Keratinocyte (primary cell): ENCODE results near the gene RERE. TPM values are rescaled to one million over a fixed set of nuclear protein-coding genes. Genes with fewer than 3 reads are reported as not detected.

Source experiments
- DNase-seq: peaks from one replicate; pipeline ENCODE4 v3.0.0-alpha.2; 2011; ENCODE audit warnings: low read depth, missing footprints, low spot score
- FAIRE-seq: peaks from 2 replicates; lab custom pipeline; 2011; peaks lifted over from hg19 to GRCh38; lab: Jason Lieb, UNC
- H2AFZ ChIP-seq: 2 replicates; pipeline ENCODE4 v1.6.0; 2012; ENCODE audit warnings: low read length, control low read depth, inconsistent platforms; ENCODE audit not compliant: control insufficient read depth
- H3K27ac ChIP-seq: 2 replicates; pipeline ENCODE4 v1.5.1; 2011; ENCODE audit warnings: low read length; ENCODE audit not compliant: control insufficient read depth, insufficient read depth
- H3K27me3 ChIP-seq: 3 replicates; pipeline ENCODE4 v1.6.0; 2011; ENCODE audit warnings: low read length; ENCODE audit not compliant: control insufficient read depth, insufficient read depth; ENCODE audit errors: extremely low read depth
- H3K36me3 ChIP-seq, 2 experiments: 2 replicates in 1 of 2; 3 replicates in 1 of 2; pipeline ENCODE4 v1.5.1; 2011; ENCODE audit warnings: low read length in 2 of 2, mild to moderate bottlenecking in 1 of 2; ENCODE audit not compliant: control insufficient read depth in 2 of 2, insufficient read depth in 2 of 2; ENCODE audit errors: extremely low read depth in 1 of 2
- H3K4me1 ChIP-seq: 3 replicates; pipeline ENCODE4 v1.5.1; 2011; ENCODE audit warnings: low read length; ENCODE audit not compliant: control insufficient read depth, insufficient read depth; ENCODE audit errors: extremely low read depth
- H3K4me2 ChIP-seq: 3 replicates; pipeline ENCODE4 v1.6.0; 2011; ENCODE audit warnings: low read depth, low read length; ENCODE audit not compliant: control insufficient read depth, insufficient read depth; ENCODE audit errors: extremely low read depth
- H3K4me3 ChIP-seq, 3 experiments: fragments of 200-600 bp in 1 of 3; sonication (generic) in 1 of 3; 2 replicates in 2 of 3; 3 replicates in 1 of 3; pipeline ENCODE4 v1.5.1; 2011 to 2016; ENCODE audit warnings: low read length in 3 of 3, mild to moderate bottlenecking in 3 of 3, control low read depth in 2 of 3, inconsistent platforms in 1 of 3, low read depth in 1 of 3, mixed read lengths in 1 of 3, mixed run types in 1 of 3, moderate library complexity in 1 of 3; ENCODE audit not compliant: control insufficient read depth in 2 of 3, insufficient read depth in 2 of 3; ENCODE audit errors: extremely low read depth in 1 of 3
- H3K79me2 ChIP-seq: 2 replicates; pipeline ENCODE4 v1.6.0; 2012; ENCODE audit warnings: low read length; ENCODE audit not compliant: control insufficient read depth, insufficient read depth
- H3K9ac ChIP-seq: 3 replicates; pipeline ENCODE4 v1.6.0; 2011; ENCODE audit warnings: low read length; ENCODE audit not compliant: control insufficient read depth, insufficient read depth; ENCODE audit errors: extremely low read depth
- H3K9me1 ChIP-seq: 3 replicates; pipeline ENCODE4 v1.6.0; 2011; ENCODE audit warnings: low read length; ENCODE audit not compliant: control insufficient read depth, insufficient read depth; ENCODE audit errors: extremely low read depth
- H3K9me3 ChIP-seq: 2 replicates; pipeline ENCODE4 v1.5.1; 2012; ENCODE audit warnings: low read depth, low read length; ENCODE audit not compliant: control insufficient read depth
- H4K20me1 ChIP-seq: 3 replicates; pipeline ENCODE4 v1.6.0; 2011; ENCODE audit warnings: low read length; ENCODE audit not compliant: control insufficient read depth, insufficient read depth; ENCODE audit errors: extremely low read depth
- EZH2 ChIP-seq: IDR thresholded peaks from one replicate; pipeline ENCODE4 v1.6.1; 2012; ENCODE audit warnings: inconsistent platforms, mild to moderate bottlenecking, low read length, moderate library complexity
- dilution Hi-C: fragments of 300-500 bp; cut with MboI; formaldehyde crosslinking; loops from one replicate; pipeline ENCODE4 v1.7.0; 2020; ENCODE audit warnings: low sequenced_read_pairs; ENCODE audit not compliant: extremely low pct_ligation_motif_present
- polyA plus RNA-seq, 5 experiments: library from polyadenylated mRNA; depleted of rRNA in 3 of 5; stranded (reverse) in 3 of 5; stranded (forward) in 1 of 5; unstranded in 1 of 5; fragments of >200 nt; gene quantifications; 1 replicate in 1 of 5; 2 replicates in 3 of 5; 3 replicates in 1 of 5; pipeline versions ENCODE4 v1.2.1 to v1.2.3, GENCODE V29; 2011 to 2012; ENCODE audit warnings: missing spikeins in 2 of 5, low read depth in 1 of 5, low replicate concordance in 1 of 5
- TF ChIP-seq, protein P1 (sequence below), 3 experiments: IDR thresholded peaks in 1 of 3; conservative IDR thresholded peaks in 1 of 3; optimal IDR thresholded peaks in 1 of 3; 2 replicates in 2 of 3; 3 replicates in 1 of 3; pipeline versions ENCODE3 to v1.5.1; 2011; ENCODE audit warnings: low read length in 3 of 3, mild to moderate bottlenecking in 3 of 3, moderate library complexity in 2 of 3, control low read depth in 1 of 3, inconsistent platforms in 1 of 3; ENCODE audit not compliant: insufficient read depth in 2 of 3; ENCODE audit errors: extremely low read depth in 1 of 3

Gene RERE
- polyA plus RNA-seq, 1 donor (not counting 4 experiments of a cell fraction or from before 2014, with no cell fraction given) = 3.8 TPM

DNA sequence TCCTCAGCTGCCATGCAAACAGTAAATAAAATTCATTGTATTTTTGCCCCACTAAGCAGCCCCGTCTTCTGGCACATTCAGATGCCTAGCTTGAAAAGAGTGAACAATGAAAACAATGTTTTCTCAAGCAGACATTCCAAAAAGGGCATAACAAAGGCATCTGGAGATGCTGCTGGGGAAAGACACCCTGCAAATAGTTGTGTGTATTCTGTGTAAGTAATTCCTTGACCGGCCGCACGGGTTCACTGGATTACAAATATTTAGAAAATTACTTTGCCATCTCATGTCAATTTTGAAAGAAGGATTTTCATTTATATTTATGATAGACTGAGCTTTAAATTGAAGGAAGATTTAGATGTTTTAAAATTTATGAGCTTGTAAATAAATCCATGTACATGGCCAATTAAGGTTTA, 357.3 kb downstream of the RERE start:
- H3K9ac ChIP-seq = no peak overlapping the region
- H3K9me1 ChIP-seq = no peaks in the 10 kb centered on the region
- TF ChIP-seq EZH2 = no peak
- TF ChIP-seq, protein P1, sequence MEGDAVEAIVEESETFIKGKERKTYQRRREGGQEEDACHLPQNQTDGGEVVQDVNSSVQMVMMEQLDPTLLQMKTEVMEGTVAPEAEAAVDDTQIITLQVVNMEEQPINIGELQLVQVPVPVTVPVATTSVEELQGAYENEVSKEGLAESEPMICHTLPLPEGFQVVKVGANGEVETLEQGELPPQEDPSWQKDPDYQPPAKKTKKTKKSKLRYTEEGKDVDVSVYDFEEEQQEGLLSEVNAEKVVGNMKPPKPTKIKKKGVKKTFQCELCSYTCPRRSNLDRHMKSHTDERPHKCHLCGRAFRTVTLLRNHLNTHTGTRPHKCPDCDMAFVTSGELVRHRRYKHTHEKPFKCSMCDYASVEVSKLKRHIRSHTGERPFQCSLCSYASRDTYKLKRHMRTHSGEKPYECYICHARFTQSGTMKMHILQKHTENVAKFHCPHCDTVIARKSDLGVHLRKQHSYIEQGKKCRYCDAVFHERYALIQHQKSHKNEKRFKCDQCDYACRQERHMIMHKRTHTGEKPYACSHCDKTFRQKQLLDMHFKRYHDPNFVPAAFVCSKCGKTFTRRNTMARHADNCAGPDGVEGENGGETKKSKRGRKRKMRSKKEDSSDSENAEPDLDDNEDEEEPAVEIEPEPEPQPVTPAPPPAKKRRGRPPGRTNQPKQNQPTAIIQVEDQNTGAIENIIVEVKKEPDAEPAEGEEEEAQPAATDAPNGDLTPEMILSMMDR (optimal IDR thresholded peaks at IDR 0.05 in 1 of 3, IDR thresholded peaks at IDR 0.05 in 1 of 3, conservative IDR thresholded peaks at IDR 0.05 in 1 of 3; ENCODE audit: extremely low read depth in 1 of 3, insufficient read depth in 2 of 3, low read length in 3 of 3) = no peak
- H3K9me3 ChIP-seq = no peaks in the 10 kb centered on the region
- no peak overlapping the region for H3K4me2 ChIP-seq
- H2AFZ ChIP-seq = no peak overlapping the region
- peaks cover 31% of the 10 kb centered on the region for H3K4me1 ChIP-seq
- dilution Hi-C loops = no loop called here
- no peaks in the 10 kb centered on the region for H3K79me2 ChIP-seq
- H3K36me3 ChIP-seq = peaks cover 3 to 4% of the 10 kb centered on the region in 2 experiments
- H3K4me3 ChIP-seq = no peak overlapping the region
- H3K27me3 ChIP-seq = no peaks in the 10 kb centered on the region
- FAIRE-seq = no peak
- DNase-seq = no peak
- no peaks in the 10 kb centered on the region for H4K20me1 ChIP-seq
- H3K27ac ChIP-seq = no peak overlapping the region

DNA sequence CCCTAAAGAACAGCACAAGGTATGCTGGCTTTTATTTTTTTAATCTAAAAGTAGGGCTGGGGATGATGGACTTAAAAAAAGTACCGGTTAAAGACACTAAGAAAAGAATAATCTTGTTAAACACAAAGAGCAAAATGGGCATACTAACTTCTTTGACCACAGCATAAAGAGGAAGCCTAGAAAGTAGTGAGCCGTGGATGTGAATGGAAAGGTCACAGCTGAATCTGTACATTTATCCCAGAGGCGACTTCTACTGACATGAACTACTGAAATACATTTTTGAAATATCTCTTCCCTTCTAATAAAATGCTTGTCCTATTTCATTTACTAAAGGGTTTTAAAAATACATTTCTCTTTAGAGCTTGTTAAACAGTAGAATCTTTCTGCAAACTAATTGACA, 358.8 kb downstream of the RERE start:
- H3K36me3 ChIP-seq = peaks cover 0 to 3% of the 10 kb centered on the region in 2 experiments
- H3K27me3 ChIP-seq = no peaks in the 10 kb centered on the region
- H3K27ac ChIP-seq = no peak overlapping the region
- H3K4me1 ChIP-seq = peaks cover 23% of the 10 kb centered on the region
- no peaks in the 10 kb centered on the region for H4K20me1 ChIP-seq
- H3K4me2 ChIP-seq = no peak overlapping the region
- no peaks in the 10 kb centered on the region for H3K9me3 ChIP-seq
- FAIRE-seq = no peak
- no peak overlapping the region for H3K4me3 ChIP-seq
- dilution Hi-C loops = no loop called here
- H2AFZ ChIP-seq = no peak overlapping the region
- TF ChIP-seq, protein P1 (optimal IDR thresholded peaks at IDR 0.05 in 1 of 3, IDR thresholded peaks at IDR 0.05 in 1 of 3, conservative IDR thresholded peaks at IDR 0.05 in 1 of 3; ENCODE audit: extremely low read depth in 1 of 3, insufficient read depth in 2 of 3, low read length in 3 of 3) = no peak
- no peak for TF ChIP-seq EZH2
- DNase-seq = no peak
- H3K79me2 ChIP-seq = no peaks in the 10 kb centered on the region
- H3K9ac ChIP-seq = no peak overlapping the region
- H3K9me1 ChIP-seq = no peaks in the 10 kb centered on the region
